Activated CD8-positive, alpha-beta T cell treated with anti-CD3 and anti-CD28 coated beads, Interleukin-2, amount 10 ng/mL, durations not matched to agents 7 days and 5 days (primary cell): ENCODE data around the gene AHRR. TPM values are rescaled to one million over a fixed set of nuclear protein-coding genes. Genes with fewer than 3 reads are reported as not detected.
"Not testable (repeated sequence)": the region's sequence is repeated elsewhere in the genome, so short reads cannot be mapped to it uniquely, and the experiment has no call there.

ENCODE experiments used
- ATAC-seq: fragments of 150-1000 bp; cut with Tn5 transposase; one replicate; pipeline ENCODE4 v1.10.0; 2021; ENCODE audit warnings: moderate library complexity
- CTCF ChIA-PET: fragments of 350-600 bp; sonication (Branson Sonifier 250); formaldehyde crosslinking; loops from one replicate; lab custom pipeline; 2021; ENCODE audit warnings: antibody characterized with exemption; lab: Charles Lee
- POLR2A ChIA-PET: fragments of 350-600 bp; sonication (Branson Sonifier 250); formaldehyde crosslinking; loops from one replicate; lab custom pipeline; 2021; ENCODE audit warnings: antibody characterized with exemption; lab: Charles Lee
- DNase-seq: peaks from one replicate; pipeline ENCODE4 v3.0.0-alpha.2; 2020
- H3K27ac Mint-ChIP-seq: one replicate; pipeline ENCODE4 v1.8.0; 2021; ENCODE audit warnings: mild to moderate bottlenecking, mixed read lengths
- H3K27me3 Mint-ChIP-seq: one replicate; pipeline ENCODE4 v1.8.0; 2021; ENCODE audit warnings: low read depth, mixed read lengths
- H3K36me3 Mint-ChIP-seq: one replicate; pipeline ENCODE4 v1.8.0; 2021; ENCODE audit warnings: low read depth, mixed read lengths
- H3K4me1 Mint-ChIP-seq: one replicate; pipeline ENCODE4 v1.8.0; 2021; ENCODE audit warnings: low read depth, mixed read lengths
- H3K4me3 Mint-ChIP-seq: one replicate; pipeline ENCODE4 v1.8.0; 2021; ENCODE audit warnings: mild to moderate bottlenecking, mixed read lengths
- H3K9me3 Mint-ChIP-seq: one replicate; pipeline ENCODE4 v1.8.0; 2022; ENCODE audit warnings: mixed read lengths; ENCODE audit not compliant: insufficient read depth
- total RNA-seq, 2 experiments: library from RNA; stranded (reverse); gene quantifications; one replicate each; pipeline ENCODE4 v1.2.3, GENCODE V29; 2021

AHRR gene
- total RNA-seq, 2 experiments from 2014 or later, result 56.1 to 57.2 TPM

GRCh38 chr5:402615-403359 is 81.3 kb downstream of the AHRR start:
- POLR2A ChIA-PET, result interaction anchor here (0.6 kb wide), 1 partner anchor 9 kb away, joined by 3 read pairs; no protein-coding TSS in a partner anchor
- H3K4me3 Mint-ChIP-seq, result no peak overlapping the region
- no peak for ATAC-seq
- no peaks in the 10 kb centered on the region for H3K9me3 Mint-ChIP-seq
- H3K27ac Mint-ChIP-seq, result peak overlapping the region; percentile 62
- DNase-seq, result peak; percentile 23
- H3K27me3 Mint-ChIP-seq, result no peaks in the 10 kb centered on the region
- H3K36me3 Mint-ChIP-seq, result peaks cover 65% of the 10 kb centered on the region
- peaks cover 64% of the 10 kb centered on the region for H3K4me1 Mint-ChIP-seq
- CTCF ChIA-PET, result interaction anchor here (0.8 to 1.4 kb wide), 4 partner anchors 10 to 86 kb away, joined by 3 to 7 read pairs (median 4); no protein-coding TSS in a partner anchor

- no peak overlapping the region for H3K4me3 Mint-ChIP-seq
- H3K4me1 Mint-ChIP-seq, result peaks cover 60% of the 10 kb centered on the region
- no peak overlapping the region for H3K27ac Mint-ChIP-seq
- no peaks in the 10 kb centered on the region for H3K27me3 Mint-ChIP-seq
- no peaks in the 10 kb centered on the region for H3K9me3 Mint-ChIP-seq
- ChIA-PET POLR2A (interaction anchor here (0.7 to 1.2 kb wide), 3 partner anchors 29 to 100 kb away, joined by 3 read pairs; no protein-coding TSS in a partner anchor), CTCF (interaction anchor here (1.2 to 1.4 kb wide), 4 partner anchors 10 to 88 kb away, joined by 3 to 7 read pairs (median 5); no protein-coding TSS in a partner anchor)
- DNase-seq (peak; percentile 15), ATAC-seq (no peak)
- H3K36me3 Mint-ChIP-seq, result peaks cover 67% of the 10 kb centered on the region
These were observed 82.5 kb downstream of the AHRR start for GRCh38 chr5:403995-404394.

- ChIA-PET POLR2A (interaction anchor here (1.0 to 1.2 kb wide), 3 partner anchors 12 to 64 kb away, joined by 3 read pairs; no protein-coding TSS in a partner anchor), CTCF (interaction anchor here (0.9 to 2.1 kb wide), 4 partner anchors 9 to 88 kb away, joined by 3 to 5 read pairs (median 4); no protein-coding TSS in a partner anchor)
- Mint-ChIP-seq H3K4me1 (peaks cover 53% of the 10 kb centered on the region), H3K9me3 (no peaks in the 10 kb centered on the region), H3K27me3 (no peaks in the 10 kb centered on the region), H3K36me3 (peaks cover 62% of the 10 kb centered on the region), H3K4me3 (no peak overlapping the region), H3K27ac (no peak overlapping the region)
- ATAC-seq (no peak), DNase-seq (no peak)
These were observed 83.2 kb downstream of the AHRR start for GRCh38 chr5:404666-405241.

- ATAC-seq (no peak), DNase-seq (no peak)
- Mint-ChIP-seq H3K9me3 (no peaks in the 10 kb centered on the region), H3K27ac (no peak overlapping the region), H3K4me1 (peaks cover 46% of the 10 kb centered on the region), H3K36me3 (peaks cover 56% of the 10 kb centered on the region), H3K4me3 (no peak overlapping the region), H3K27me3 (no peaks in the 10 kb centered on the region)
- ChIA-PET POLR2A (interaction anchor here (1.2 kb wide), 1 partner anchor 13 kb away, joined by 3 read pairs; no protein-coding TSS in a partner anchor), CTCF (interaction anchor here (0.9 to 2.1 kb wide), 3 partner anchors 8 to 41 kb away, joined by 3 to 5 read pairs (median 4); no protein-coding TSS in a partner anchor)
These were observed 83.9 kb downstream of the AHRR start for GRCh38 chr5:405421-405820.

DNA sequence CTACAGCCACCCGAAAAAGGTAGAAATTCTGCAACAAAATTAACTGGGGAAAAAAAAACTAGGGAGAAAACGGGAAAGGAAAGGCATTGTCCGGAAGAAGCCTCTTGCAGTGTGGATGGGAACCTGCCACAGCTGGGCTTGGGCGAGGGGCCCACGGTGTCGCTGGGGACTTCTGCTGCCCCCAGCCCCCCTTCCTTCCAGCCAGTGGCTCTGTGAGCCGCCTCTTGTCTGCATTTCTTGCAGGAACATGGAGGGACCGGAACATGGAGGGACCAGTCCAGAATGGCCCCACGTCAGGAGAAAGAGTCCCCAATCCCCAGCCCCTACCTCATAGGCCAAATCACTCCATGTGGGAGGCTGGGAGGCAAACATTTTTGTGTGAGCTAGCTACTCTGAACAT is 84.5 kb downstream of the AHRR start:
- ChIA-PET CTCF (interaction anchor here (2.1 kb wide), 1 partner anchor 20 kb away, joined by 4 read pairs; no protein-coding TSS in a partner anchor), POLR2A (interaction anchor here (1.2 kb wide), 1 partner anchor 13 kb away, joined by 3 read pairs; no protein-coding TSS in a partner anchor)
- ATAC-seq, result no peak
- Mint-ChIP-seq H3K27ac (no peak overlapping the region), H3K4me3 (no peak overlapping the region), H3K36me3 (peaks cover 54% of the 10 kb centered on the region), H3K9me3 (no peaks in the 10 kb centered on the region), H3K27me3 (no peaks in the 10 kb centered on the region), H3K4me1 (peaks cover 44% of the 10 kb centered on the region)
- no peak for DNase-seq

- no peak for ATAC-seq
- H3K27ac Mint-ChIP-seq, result no peak overlapping the region
- ChIA-PET POLR2A (interaction anchor here (1.2 kb wide), 1 partner anchor 14 kb away, joined by 3 read pairs; no protein-coding TSS in a partner anchor), CTCF (interaction anchor here (2.1 kb wide), 1 partner anchor 19 kb away, joined by 4 read pairs; no protein-coding TSS in a partner anchor)
- H3K36me3 Mint-ChIP-seq, result peaks cover 48% of the 10 kb centered on the region
- no peak for DNase-seq
- H3K9me3 Mint-ChIP-seq, result no peaks in the 10 kb centered on the region
- no peaks in the 10 kb centered on the region for H3K27me3 Mint-ChIP-seq
- H3K4me3 Mint-ChIP-seq, result no peak overlapping the region
- H3K4me1 Mint-ChIP-seq, result peaks cover 42% of the 10 kb centered on the region
These were observed 85.5 kb downstream of the AHRR start for GRCh38 chr5:407051-407450.

GRCh38 chr5:407801-408268 is 86.3 kb downstream of the AHRR start:
- Mint-ChIP-seq H3K27ac (no peak overlapping the region), H3K4me1 (peaks cover 39% of the 10 kb centered on the region), H3K4me3 (no peak overlapping the region), H3K36me3 (peaks cover 47% of the 10 kb centered on the region), H3K9me3 (no peaks in the 10 kb centered on the region), H3K27me3 (no peaks in the 10 kb centered on the region)
- ATAC-seq (no peak), DNase-seq (no peak)
- POLR2A ChIA-PET, result interaction anchor here (0.6 kb wide), 1 partner anchor 10 kb away, joined by 3 read pairs; no protein-coding TSS in a partner anchor
- CTCF ChIA-PET, result no interaction called here

- ATAC-seq (no peak), DNase-seq (no peak)
- H3K4me1 Mint-ChIP-seq, result peaks cover 36% of the 10 kb centered on the region
- no peaks in the 10 kb centered on the region for H3K9me3 Mint-ChIP-seq
- peaks cover 47% of the 10 kb centered on the region for H3K36me3 Mint-ChIP-seq
- H3K27me3 Mint-ChIP-seq, result no peaks in the 10 kb centered on the region
- H3K4me3 Mint-ChIP-seq, result no peak overlapping the region
- CTCF ChIA-PET, result interaction anchor here (1.2 kb wide), 1 partner anchor 13 kb away, joined by 3 read pairs; no protein-coding TSS in a partner anchor
- H3K27ac Mint-ChIP-seq, result peak overlapping the region; percentile 9
- POLR2A ChIA-PET, result no interaction called here
These were observed 89.5 kb downstream of the AHRR start for GRCh38 chr5:410911-411517.

DNA sequence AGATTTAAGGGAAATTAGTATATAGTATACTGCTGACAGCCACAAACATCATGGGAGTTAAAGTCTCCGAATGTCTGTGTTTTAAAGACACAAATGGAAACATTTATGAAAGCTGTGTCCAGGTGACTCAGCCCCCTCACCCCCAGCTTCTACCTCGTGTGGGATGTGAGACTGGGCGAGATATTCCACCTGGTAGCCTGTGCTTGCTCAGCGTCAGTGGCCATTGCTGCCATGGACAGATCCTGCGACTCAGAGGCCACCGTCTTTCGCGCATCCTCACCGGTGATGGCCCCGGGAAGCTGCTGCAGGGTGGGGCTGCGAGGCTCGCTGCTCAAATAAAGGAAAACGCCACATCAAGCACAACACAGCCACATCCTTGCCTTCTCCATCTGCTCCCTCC is 90.2 kb downstream of the AHRR start:
- ChIA-PET POLR2A (no interaction called here), CTCF (interaction anchor here (1.2 kb wide), 1 partner anchor 13 kb away, joined by 3 read pairs; no protein-coding TSS in a partner anchor)
- DNase-seq (no peak), ATAC-seq (no peak)
- no peak overlapping the region for H3K27ac Mint-ChIP-seq
- peaks cover 47% of the 10 kb centered on the region for H3K36me3 Mint-ChIP-seq
- no peak overlapping the region for H3K4me3 Mint-ChIP-seq
- peaks cover 41% of the 10 kb centered on the region for H3K4me1 Mint-ChIP-seq
- H3K27me3 Mint-ChIP-seq, result no peaks in the 10 kb centered on the region
- H3K9me3 Mint-ChIP-seq, result no peaks in the 10 kb centered on the region

DNA sequence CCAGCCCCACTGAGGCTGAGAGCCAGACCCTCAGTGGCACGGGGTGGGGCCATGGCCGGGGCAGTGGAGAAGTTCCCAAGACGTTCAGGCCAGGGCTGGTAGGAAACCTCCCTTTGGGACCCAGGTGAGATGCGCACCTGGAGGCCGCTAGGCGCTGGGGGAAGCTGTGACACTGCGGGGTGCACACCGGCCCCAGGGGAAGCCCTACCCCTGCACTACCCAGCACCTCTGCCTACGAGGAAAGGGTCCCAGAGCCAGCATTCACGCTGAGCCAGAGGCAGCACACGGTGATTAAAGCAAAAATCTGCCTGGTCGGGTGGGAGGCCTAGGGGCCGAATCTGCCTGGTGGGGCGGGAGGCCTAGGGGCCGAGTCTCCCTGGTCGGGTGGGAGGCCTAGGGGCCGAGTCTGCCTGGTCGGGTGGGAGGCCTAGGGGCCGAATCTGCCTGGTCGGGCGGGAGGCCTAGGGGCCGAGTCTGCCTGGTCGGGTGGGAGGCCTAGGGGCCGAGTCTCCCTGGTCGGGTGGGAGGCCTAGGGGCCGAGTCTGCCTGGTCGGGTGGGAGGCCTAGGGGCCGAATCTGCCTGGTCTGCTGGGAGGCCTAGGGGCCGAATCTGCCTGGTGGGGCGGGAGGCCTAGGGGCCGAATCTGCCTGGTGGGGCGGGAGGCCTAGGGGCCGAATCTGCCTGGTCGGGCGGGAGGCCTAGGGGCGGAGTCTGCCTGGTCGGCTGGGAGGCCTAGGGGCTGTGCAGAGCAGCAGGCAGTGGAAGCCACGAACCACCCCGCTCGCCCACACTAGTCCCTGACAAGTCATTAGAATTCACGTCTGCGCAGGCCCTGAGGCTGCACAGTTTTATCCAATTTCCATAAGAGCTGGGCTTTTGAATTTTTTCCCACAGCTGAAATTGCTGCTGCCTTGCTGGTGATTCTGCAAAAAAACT is 93.7 kb downstream of the AHRR start:
- H3K27me3 Mint-ChIP-seq, H3K9me3 Mint-ChIP-seq, H3K4me3 Mint-ChIP-seq, DNase-seq: not testable (repeated sequence)
- H3K36me3 Mint-ChIP-seq, result peaks cover 48% of the 10 kb centered on the region
- H3K27ac Mint-ChIP-seq, result peak overlapping the region; percentile 65
- ATAC-seq, result peak; percentile 27
- H3K4me1 Mint-ChIP-seq, result peaks cover 36% of the 10 kb centered on the region
- POLR2A ChIA-PET, result interaction anchor here (1.0 kb wide), 1 partner anchor 36 kb away, joined by 3 read pairs; no protein-coding TSS in a partner anchor
- CTCF ChIA-PET, result interaction anchor here (0.7 to 2.3 kb wide), 6 partner anchors 12 to 50 kb away, joined by 3 to 7 read pairs (median 4); no protein-coding TSS in a partner anchor
